Measurements from ENCODE around the gene COL23A1.

The COL23A1 gene

DNA sequence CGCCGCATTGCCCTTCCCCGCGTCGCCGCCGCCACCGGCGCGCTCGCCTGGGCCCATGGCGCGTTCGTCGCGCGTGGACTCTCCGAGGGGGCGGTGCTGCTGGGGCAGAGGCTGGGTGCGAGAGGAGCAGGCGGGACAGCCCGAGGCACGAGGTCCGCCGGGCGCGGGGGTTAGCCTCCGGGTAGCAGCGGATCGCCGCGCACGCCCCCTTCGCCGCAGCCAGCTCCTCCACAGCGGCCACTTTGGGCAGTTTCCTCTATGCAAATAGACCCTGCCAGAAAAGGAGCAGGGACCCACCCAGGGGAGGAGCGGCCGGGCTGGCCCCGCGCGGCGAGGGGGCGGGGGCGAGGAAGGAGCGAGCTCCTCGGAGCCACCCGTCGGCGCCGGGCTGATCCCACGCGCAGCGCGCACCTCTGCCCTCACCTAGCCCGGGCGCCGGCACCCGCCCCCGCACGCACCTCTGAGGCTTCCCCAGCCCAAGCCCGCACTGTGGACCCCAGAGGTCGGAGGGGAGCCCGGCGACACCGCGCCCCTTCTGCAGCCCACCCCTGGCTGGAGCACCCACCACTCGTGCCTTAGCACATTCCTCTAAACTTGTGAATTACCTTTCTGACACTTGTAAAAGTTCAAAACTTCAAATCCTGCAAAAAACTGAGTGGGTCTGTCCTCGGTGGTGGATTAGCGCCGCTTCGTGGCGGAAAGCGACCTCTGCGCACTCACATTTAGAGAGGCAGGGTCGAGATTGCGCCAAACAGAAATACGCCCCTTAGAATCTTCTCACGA, at the start of gene COL23A1:
Gene COL23A1 (minus strand): TSS at position 253 of the 783 bp plus-strand sequence.
- in situ Hi-C loops (cut with MboI; ENCODE audit: low sequenced_read_pairs, unreplicated experiment), result no loop called here
- peak; percentile 65 for DNase-seq (ENCODE audit: low spot score)
- TF ChIP-seq CTCF (IDR thresholded peaks at IDR 0.05; ENCODE audit: borderline replicate concordance, control extremely low read depth, extremely low read depth, insufficient read depth, missing control alignments), result peak; percentile 44

DNA sequence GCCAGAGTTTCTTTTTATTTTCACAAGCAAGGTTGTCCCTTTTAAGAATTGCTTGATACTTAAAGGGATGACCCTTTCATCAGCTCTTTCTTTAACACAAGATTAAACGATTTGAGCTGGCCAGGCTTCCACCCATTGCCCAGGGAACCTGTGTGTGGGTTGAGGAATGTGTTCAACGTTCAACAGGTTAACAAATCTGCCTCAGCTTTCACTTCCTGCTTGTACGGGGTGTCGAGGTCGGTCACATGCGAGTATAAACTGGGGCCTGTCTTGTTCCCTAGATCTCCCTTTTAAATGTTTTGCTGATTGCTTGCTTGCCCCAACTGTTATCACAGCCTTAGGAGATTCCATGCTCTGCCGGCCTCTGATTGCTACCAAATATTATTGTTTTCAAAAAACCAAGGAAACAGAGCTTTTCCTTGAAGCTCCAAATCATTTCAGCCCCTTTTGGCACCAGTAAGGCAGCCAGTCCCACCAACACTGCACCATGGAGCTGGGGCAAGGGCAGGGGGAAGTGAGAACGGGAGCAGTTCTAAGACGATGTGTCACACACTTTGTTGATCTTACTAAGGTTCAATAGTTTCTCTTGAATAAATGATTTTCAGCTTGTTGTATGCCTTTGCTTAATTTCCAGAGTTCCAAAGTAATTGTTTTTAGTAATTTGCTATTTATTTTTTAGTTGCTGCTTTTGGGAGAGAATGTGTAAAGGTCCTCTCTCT, 47.3 kb upstream of the COL23A1 start:
- in situ Hi-C loops (cut with MboI; ENCODE audit: low sequenced_read_pairs, unreplicated experiment), result no loop called here
- no peak for TF ChIP-seq CTCF (IDR thresholded peaks at IDR 0.05; ENCODE audit: borderline replicate concordance, control extremely low read depth, extremely low read depth, insufficient read depth, missing control alignments)
- DNase-seq (ENCODE audit: low spot score), result no peak

- in situ Hi-C loops (cut with MboI; ENCODE audit: low sequenced_read_pairs, unreplicated experiment), result no loop called here
- TF ChIP-seq CTCF (IDR thresholded peaks at IDR 0.05; ENCODE audit: borderline replicate concordance, control extremely low read depth, extremely low read depth, insufficient read depth, missing control alignments), result no peak
These were observed 42.1 kb upstream of the COL23A1 start for GRCh38 chr5:178632285-178632684.

DNA sequence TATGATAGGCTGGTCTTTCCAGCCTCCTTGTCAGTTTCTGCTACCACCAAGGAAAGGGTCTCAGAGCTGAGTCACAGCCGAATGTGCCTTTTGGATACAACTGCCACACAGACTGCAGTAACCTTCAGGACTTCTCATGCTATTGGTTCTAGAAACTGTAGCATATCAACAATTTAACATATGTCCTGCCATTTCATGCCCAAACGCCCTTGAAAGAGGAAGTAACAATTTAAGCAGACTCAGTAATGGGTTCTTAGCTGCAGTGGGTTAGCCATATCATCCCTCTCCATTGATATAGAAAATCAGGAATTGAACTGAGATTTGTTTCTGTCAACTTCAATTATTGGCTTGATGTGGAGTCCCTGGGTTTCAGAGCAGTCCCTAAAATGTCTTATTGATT, 40.8 kb upstream of the COL23A1 start:
- DNase-seq (ENCODE audit: low spot score), result no peak
- TF ChIP-seq CTCF (IDR thresholded peaks at IDR 0.05; ENCODE audit: borderline replicate concordance, control extremely low read depth, extremely low read depth, insufficient read depth, missing control alignments), result no peak
- in situ Hi-C loops (cut with MboI; ENCODE audit: low sequenced_read_pairs, unreplicated experiment), result no loop called here

More at GRCh38 chr5:178632285-178632684, 42.1 kb upstream of the COL23A1 start:
- no peak for DNase-seq (ENCODE audit: low spot score)

- no peak for TF ChIP-seq CTCF (IDR thresholded peaks at IDR 0.05; ENCODE audit: borderline replicate concordance, control extremely low read depth, extremely low read depth, insufficient read depth, missing control alignments)
- no peak for DNase-seq (ENCODE audit: low spot score)
- in situ Hi-C loops (cut with MboI; ENCODE audit: low sequenced_read_pairs, unreplicated experiment), result no loop called here
These were observed 40.3 kb upstream of the COL23A1 start for GRCh38 chr5:178630475-178630930.

- no peak for DNase-seq (ENCODE audit: low spot score)
- in situ Hi-C loops (cut with MboI; ENCODE audit: low sequenced_read_pairs, unreplicated experiment), result no loop called here
These were observed 37.0 kb upstream of the COL23A1 start for GRCh38 chr5:178627259-178627598.

More at GRCh38 chr5:178627259-178627598, 37.0 kb upstream of the COL23A1 start:
- TF ChIP-seq CTCF (IDR thresholded peaks at IDR 0.05; ENCODE audit: borderline replicate concordance, control extremely low read depth, extremely low read depth, insufficient read depth, missing control alignments), result no peak
